ENCODE measurements around the gene SELENOH. TPM values are rescaled to one million over a fixed set of nuclear protein-coding genes. Genes with fewer than 3 reads are reported as not detected.

SELENOH gene
- total and polyA plus RNA-seq, 9 of the 15 experiments (the other 6 are each of a cell fraction or from before 2014, with no cell fraction given) = 16.6 to 299 (median 118) TPM

DNA sequence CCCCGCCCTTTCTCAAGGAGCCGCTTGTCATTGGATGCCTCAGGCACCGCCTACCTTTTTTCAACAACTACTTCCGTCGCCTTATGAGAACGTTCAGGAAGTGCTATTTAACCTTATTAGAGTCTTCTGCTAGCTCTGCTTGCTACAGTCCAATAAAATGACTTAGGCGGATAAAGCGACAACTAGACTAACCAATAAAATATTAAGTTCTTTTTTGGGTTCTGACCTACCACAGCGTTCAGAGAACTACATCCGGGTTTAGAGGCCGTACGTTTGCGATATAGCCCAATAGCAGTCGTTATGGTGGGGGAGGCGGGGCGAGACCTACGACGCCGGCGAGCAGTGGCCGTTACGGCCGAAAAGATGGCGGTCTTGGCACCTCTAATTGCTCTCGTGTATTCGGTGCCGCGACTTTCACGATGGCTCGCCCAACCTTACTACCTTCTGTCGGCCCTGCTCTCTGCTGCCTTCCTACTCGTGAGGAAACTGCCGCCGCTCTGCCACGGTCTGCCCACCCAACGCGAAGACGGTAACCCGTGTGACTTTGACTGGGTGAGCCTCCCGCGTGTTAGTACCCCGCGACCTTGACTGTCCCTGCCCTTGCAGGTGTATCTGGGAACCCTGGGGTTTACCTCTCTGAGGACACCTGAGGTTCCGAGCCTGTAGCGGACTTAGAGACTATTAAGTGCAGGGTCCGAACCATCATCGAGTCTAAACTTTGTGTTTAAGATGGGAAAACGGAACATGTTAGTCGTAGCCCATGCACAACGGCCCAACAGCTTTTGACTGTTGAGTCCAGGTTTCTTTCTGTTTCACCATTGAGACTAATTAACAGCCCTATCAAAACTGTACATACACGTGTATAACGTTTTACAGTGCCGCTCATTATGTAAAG, 28.8 kb upstream of the SELENOH start, which contains the start of gene TMX2 (continued):
- TF ChIP-seq, protein P1, sequence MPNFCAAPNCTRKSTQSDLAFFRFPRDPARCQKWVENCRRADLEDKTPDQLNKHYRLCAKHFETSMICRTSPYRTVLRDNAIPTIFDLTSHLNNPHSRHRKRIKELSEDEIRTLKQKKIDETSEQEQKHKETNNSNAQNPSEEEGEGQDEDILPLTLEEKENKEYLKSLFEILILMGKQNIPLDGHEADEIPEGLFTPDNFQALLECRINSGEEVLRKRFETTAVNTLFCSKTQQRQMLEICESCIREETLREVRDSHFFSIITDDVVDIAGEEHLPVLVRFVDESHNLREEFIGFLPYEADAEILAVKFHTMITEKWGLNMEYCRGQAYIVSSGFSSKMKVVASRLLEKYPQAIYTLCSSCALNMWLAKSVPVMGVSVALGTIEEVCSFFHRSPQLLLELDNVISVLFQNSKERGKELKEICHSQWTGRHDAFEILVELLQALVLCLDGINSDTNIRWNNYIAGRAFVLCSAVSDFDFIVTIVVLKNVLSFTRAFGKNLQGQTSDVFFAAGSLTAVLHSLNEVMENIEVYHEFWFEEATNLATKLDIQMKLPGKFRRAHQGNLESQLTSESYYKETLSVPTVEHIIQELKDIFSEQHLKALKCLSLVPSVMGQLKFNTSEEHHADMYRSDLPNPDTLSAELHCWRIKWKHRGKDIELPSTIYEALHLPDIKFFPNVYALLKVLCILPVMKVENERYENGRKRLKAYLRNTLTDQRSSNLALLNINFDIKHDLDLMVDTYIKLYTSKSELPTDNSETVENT (CRISPR knock-in tag; IDR thresholded peaks at IDR 0.05) = peak; percentile 81
- TF ChIP-seq, protein P2, sequence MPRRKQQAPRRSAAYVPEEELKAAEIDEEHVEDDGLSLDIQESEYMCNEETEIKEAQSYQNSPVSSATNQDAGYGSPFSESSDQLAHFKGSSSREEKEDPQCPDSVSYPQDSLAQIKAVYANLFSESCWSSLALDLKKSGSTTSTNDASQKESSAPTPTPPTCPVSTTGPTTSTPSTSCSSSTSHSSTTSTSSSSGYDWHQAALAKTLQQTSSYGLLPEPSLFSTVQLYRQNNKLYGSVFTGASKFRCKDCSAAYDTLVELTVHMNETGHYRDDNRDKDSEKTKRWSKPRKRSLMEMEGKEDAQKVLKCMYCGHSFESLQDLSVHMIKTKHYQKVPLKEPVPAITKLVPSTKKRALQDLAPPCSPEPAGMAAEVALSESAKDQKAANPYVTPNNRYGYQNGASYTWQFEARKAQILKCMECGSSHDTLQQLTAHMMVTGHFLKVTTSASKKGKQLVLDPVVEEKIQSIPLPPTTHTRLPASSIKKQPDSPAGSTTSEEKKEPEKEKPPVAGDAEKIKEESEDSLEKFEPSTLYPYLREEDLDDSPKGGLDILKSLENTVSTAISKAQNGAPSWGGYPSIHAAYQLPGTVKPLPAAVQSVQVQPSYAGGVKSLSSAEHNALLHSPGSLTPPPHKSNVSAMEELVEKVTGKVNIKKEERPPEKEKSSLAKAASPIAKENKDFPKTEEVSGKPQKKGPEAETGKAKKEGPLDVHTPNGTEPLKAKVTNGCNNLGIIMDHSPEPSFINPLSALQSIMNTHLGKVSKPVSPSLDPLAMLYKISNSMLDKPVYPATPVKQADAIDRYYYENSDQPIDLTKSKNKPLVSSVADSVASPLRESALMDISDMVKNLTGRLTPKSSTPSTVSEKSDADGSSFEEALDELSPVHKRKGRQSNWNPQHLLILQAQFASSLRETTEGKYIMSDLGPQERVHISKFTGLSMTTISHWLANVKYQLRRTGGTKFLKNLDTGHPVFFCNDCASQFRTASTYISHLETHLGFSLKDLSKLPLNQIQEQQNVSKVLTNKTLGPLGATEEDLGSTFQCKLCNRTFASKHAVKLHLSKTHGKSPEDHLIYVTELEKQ (CRISPR knock-in tag; IDR thresholded peaks at IDR 0.05) = no peak
- TF ChIP-seq, protein P3, sequence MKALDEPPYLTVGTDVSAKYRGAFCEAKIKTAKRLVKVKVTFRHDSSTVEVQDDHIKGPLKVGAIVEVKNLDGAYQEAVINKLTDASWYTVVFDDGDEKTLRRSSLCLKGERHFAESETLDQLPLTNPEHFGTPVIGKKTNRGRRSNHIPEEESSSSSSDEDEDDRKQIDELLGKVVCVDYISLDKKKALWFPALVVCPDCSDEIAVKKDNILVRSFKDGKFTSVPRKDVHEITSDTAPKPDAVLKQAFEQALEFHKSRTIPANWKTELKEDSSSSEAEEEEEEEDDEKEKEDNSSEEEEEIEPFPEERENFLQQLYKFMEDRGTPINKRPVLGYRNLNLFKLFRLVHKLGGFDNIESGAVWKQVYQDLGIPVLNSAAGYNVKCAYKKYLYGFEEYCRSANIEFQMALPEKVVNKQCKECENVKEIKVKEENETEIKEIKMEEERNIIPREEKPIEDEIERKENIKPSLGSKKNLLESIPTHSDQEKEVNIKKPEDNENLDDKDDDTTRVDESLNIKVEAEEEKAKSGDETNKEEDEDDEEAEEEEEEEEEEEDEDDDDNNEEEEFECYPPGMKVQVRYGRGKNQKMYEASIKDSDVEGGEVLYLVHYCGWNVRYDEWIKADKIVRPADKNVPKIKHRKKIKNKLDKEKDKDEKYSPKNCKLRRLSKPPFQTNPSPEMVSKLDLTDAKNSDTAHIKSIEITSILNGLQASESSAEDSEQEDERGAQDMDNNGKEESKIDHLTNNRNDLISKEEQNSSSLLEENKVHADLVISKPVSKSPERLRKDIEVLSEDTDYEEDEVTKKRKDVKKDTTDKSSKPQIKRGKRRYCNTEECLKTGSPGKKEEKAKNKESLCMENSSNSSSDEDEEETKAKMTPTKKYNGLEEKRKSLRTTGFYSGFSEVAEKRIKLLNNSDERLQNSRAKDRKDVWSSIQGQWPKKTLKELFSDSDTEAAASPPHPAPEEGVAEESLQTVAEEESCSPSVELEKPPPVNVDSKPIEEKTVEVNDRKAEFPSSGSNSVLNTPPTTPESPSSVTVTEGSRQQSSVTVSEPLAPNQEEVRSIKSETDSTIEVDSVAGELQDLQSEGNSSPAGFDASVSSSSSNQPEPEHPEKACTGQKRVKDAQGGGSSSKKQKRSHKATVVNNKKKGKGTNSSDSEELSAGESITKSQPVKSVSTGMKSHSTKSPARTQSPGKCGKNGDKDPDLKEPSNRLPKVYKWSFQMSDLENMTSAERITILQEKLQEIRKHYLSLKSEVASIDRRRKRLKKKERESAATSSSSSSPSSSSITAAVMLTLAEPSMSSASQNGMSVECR (CRISPR knock-in tag; IDR thresholded peaks at IDR 0.05) = 0 out of 2 replicates have a peak, but pooled peaks have one; percentile 7
- no peak for TF ChIP-seq ZNF12 (CRISPR knock-in tag; IDR thresholded peaks at IDR 0.05)
- 0 out of 2 replicates have a peak, but pooled peaks have one; percentile 4 for TF ChIP-seq ATF1 (CRISPR knock-in tag; IDR thresholded peaks at IDR 0.05)
- TF ChIP-seq ATF1 (tag; IDR thresholded peaks at IDR 0.05) = peak; percentile 97
- TF ChIP-seq BHLHE40 (IDR thresholded peaks at IDR 0.05; ENCODE audit: low read length) = peak; percentile 26; the same call in 1 of the 2 replicates
- TF ChIP-seq ZNF384 (IDR thresholded peaks at IDR 0.05; ENCODE audit: low read depth, low read length) = peak; percentile 92
- no peak for TF ChIP-seq FUS (optimal IDR thresholded peaks at IDR 0.05; ENCODE audit: low read depth, low read length)
- TF ChIP-seq, protein P4, sequence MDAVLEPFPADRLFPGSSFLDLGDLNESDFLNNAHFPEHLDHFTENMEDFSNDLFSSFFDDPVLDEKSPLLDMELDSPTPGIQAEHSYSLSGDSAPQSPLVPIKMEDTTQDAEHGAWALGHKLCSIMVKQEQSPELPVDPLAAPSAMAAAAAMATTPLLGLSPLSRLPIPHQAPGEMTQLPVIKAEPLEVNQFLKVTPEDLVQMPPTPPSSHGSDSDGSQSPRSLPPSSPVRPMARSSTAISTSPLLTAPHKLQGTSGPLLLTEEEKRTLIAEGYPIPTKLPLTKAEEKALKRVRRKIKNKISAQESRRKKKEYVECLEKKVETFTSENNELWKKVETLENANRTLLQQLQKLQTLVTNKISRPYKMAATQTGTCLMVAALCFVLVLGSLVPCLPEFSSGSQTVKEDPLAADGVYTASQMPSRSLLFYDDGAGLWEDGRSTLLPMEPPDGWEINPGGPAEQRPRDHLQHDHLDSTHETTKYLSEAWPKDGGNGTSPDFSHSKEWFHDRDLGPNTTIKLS (IDR thresholded peaks at IDR 0.05; ENCODE audit: borderline replicate concordance, low read depth) = peak; percentile 21; the same call in 1 of the 2 replicates
- TF ChIP-seq RAD21 (CRISPR knock-in tag; conservative IDR thresholded peaks at IDR 0.05 in 1 of 2, IDR thresholded peaks at IDR 0.05 in 1 of 2) = 0 out of 4 replicates have a peak, but pooled peaks of 1 of the 2 experiments have one; percentile 11
- 0 out of 2 replicates have a peak, but pooled peaks have one; percentile 8 for TF ChIP-seq ARID1B (IDR thresholded peaks at IDR 0.05)
- TF ChIP-seq DIDO1 (tag; IDR thresholded peaks at IDR 0.05; ENCODE audit: low read depth) = peak; percentile 42; the same call in 1 of the 2 replicates
- no peak for TF ChIP-seq TFAM (CRISPR knock-in tag; conservative IDR thresholded peaks at IDR 0.05)

Measured in K562 (cell line).